ENCODE measurements around the gene ZGLP1.

ZGLP1 gene

GRCh38 chr19:10277795-10278589 lies 31.6 kb downstream of the ZGLP1 start:
- DNase-seq (ENCODE audit: low read depth) = no peak

GRCh38 chr19:10274589-10274988 lies 35.0 kb downstream of the ZGLP1 start:
- no peak for DNase-seq (ENCODE audit: low read depth)

GRCh38 chr19:10271543-10272086 lies 38.0 kb downstream of the ZGLP1 start:
- DNase-seq (ENCODE audit: low read depth) = peak; percentile 68

- DNase-seq (ENCODE audit: low read depth) = peak; percentile 92
These were observed 38.8 kb downstream of the ZGLP1 start, which contains the start of gene ICAM1 for GRCh38 chr19:10270616-10271394. Gene ICAM1 (plus strand): TSS chr19:10271120. CDS start chr19:10271160, 40 bp downstream.

- DNase-seq (ENCODE audit: low read depth) = peak; percentile 82
These were observed 39.4 kb downstream of the ZGLP1 start for GRCh38 chr19:10270180-10270615.

- DNase-seq (ENCODE audit: low read depth) = peak; percentile 87
These were observed 40.1 kb downstream of the ZGLP1 start for GRCh38 chr19:10269333-10270179.

GRCh38 chr19:10268071-10268470 lies 41.5 kb downstream of the ZGLP1 start:
- DNase-seq (ENCODE audit: low read depth) = no peak

- no peak for DNase-seq (ENCODE audit: low read depth)
These were observed 42.9 kb downstream of the ZGLP1 start for GRCh38 chr19:10266706-10267105.

- DNase-seq (ENCODE audit: low read depth) = peak; percentile 39
These were observed 46.8 kb downstream of the ZGLP1 start for GRCh38 chr19:10262771-10263170.

GRCh38 chr19:10260141-10260584 lies 49.5 kb downstream of the ZGLP1 start:
- DNase-seq (ENCODE audit: low read depth) = peak; percentile 35

- DNase-seq (ENCODE audit: low read depth) = peak; percentile 93
These were observed 50.3 kb downstream of the ZGLP1 start for GRCh38 chr19:10259162-10259905.

GRCh38 chr19:10258080-10258710 lies 51.4 kb downstream of the ZGLP1 start:
- no peak for DNase-seq (ENCODE audit: low read depth)

- DNase-seq (ENCODE audit: low read depth) = no peak
These were observed 52.5 kb downstream of the ZGLP1 start for GRCh38 chr19:10256970-10257615.

GRCh38 chr19:10256551-10256950 lies 53.1 kb downstream of the ZGLP1 start:
- no peak for DNase-seq (ENCODE audit: low read depth)

GRCh38 chr19:10255358-10255757 lies 54.3 kb downstream of the ZGLP1 start:
- DNase-seq (ENCODE audit: low read depth) = no peak

Data from ELR (cell line).